Activated naive CD8-positive, alpha-beta T cell treated with anti-CD3 and anti-CD28 coated beads, Interleukin-2, amount 50 U/mL, for 16 hours (primary cell): Measurements from ENCODE around the gene ZBTB2.
A peak's percentile ranks its signal among the peaks of the same experiment; 100 is the strongest.
"Not testable (repeated sequence)": the region's sequence is repeated elsewhere in the genome, so short reads cannot be mapped to it uniquely, and the experiment has no call there.

Source experiments
- DNase-seq: peaks from one replicate; pipeline ENCODE4 v3.0.0-alpha.2; 2020; ENCODE audit warnings: low read depth, low spot score

ZBTB2 gene

GRCh38 chr6:151330130-151330696 is 61.1 kb downstream of the ZBTB2 start:
- no peak for DNase-seq

GRCh38 chr6:151327101-151327500 is 64.3 kb downstream of the ZBTB2 start:
- DNase-seq = no peak

- DNase-seq = no peak
These were observed 65.1 kb downstream of the ZBTB2 start for GRCh38 chr6:151326116-151326825.

DNA sequence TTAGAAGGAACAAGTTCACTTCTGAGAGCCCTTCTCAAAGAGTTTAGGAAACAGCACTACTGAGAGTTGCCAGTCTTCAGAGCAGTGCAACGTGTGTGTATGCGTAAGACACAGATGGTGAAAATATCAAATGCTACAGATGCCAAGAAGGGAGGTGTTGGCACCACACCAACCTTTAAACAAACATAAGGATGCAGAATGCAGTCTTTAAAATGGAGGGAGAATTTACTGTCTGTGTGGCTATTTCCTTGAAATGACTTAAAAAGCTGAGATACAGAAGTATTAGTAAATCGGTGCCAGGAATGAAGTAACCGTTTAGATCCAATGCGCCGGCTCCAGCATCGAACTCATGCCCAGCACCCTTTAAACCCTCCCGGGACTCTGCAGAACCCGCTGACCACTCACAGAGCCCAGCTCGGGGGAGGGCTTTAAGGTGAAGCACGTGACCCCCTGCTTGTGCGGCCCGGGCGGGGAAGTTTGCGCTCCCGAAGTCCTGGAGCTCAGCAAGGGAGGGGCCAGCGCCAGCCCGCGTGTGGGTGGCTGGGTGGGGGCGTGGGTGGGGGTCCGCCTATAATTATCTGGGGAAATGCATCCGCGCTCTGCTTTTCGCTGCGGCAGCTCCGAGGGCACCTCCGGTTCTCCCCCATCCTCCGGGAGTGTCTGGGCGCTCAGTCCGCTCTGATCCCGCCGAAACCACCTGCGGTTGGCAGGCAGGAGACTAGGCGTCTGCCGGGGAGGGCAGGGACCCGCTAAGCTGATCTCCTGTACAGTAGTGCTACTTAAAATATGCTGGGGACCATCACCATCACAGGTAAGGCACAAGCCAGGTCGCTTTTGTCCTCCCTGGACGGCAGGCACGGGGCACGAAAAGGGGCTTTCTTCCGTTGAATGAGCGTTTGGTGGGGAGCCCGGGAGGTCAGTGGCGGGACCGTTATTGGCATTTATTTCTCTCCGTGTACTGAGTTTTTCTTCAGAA is 66.0 kb downstream of the ZBTB2 start:
- DNase-seq = no peak

GRCh38 chr6:151324488-151324825 is 66.9 kb downstream of the ZBTB2 start:
- DNase-seq = no peak

GRCh38 chr6:151323791-151324487 is 67.4 kb downstream of the ZBTB2 start:
- peak; percentile 48 for DNase-seq

DNA sequence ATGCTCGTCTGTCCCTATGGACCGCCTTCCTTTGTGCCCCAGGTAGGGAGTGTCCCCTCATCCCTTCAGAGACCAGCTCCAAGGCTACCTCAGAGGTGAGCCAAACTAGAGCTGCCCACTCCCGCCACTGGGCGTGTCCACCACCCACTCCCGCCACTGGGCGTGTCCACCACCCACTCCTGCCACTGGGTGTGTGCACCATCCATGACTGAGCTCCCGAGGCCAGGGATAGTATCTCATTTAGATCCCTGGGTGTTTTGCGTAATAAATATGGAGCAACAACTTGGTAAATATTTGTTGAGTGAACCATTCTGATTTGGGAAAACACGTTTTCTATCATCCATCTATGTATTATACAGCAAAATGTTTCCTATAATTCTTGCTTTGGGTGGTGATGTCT is 68.8 kb downstream of the ZBTB2 start:
- DNase-seq = no peak

DNA sequence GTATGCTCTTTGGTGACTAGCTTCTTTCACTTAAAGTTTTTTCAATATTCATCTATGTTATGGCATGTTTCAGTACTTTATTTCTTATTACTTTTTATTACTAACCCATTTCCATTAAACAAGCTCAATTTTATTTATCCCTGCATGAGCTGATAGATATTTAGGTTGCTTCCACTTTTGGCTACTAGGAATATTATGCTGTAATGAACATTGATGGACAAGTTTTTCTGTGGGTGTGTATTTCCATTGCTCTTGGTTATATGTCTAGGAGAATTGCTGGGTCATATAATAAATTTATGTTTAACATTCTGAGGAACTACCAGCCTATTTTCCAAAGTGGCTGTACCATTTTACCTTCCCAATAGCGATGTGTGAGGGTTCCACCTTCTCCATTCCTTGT is 69.9 kb downstream of the ZBTB2 start:
- no peak for DNase-seq

- no peak for DNase-seq
These were observed 71.2 kb downstream of the ZBTB2 start for GRCh38 chr6:151320140-151320539.

DNA sequence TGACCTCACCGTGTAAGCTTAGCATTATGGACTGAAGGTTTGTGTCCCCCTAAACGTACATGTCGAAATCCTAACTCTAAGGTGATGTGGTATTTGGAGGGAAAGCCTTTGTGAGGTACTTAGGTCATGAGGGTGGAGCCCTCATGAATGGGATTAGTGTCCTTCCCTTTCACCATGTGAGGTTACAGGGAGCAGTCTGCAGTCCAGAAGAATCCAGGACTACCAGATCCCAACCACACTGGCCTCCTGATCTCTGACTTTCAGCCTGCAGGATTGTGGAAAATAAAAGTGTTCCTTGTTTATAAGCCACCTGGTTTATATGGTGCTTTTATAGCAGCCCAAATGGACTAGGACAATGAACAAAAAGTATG is 73.4 kb downstream of the ZBTB2 start:
- no peak for DNase-seq

DNA sequence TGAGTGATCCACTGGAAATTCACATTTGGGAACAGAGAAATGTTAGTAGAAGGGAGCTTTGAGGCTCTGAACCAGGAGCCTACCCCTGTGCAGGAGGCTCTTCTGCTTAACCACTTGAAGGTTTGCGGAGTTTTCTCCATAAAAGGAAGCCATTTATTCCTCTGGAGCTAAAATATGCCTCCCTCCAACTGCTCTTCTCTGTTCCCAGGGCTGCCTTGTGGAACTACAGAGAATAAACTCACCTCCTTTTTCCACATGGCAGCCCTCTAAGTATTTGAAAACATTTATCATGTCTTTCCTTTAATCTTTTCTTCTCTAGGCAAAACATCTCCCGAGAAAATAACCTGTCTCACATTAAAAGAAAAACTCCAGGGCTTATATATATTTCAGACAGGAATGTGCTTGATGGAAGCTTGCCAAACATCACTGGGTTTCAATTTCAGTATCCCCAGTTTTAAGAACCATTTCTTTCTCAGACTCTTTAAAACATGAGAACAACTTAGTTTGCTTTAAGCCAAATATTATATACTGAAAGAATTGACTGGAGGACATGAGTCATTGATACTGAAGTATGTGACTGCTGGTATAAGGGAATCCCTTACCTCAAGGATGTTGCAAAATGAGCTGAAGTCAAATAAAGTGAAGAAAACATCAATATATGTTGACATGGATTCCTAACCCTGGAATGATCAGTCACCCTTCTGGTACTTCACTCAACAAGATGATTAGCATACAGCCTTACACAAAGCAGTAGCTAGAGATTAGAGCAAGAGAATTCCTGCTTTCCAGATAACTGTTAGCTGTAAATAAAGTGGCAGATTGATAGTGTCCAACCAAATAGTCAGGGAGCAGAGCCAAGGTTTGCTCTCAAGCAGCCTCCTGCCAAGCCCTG is 74.0 kb downstream of the ZBTB2 start:
- no peak for DNase-seq

DNA sequence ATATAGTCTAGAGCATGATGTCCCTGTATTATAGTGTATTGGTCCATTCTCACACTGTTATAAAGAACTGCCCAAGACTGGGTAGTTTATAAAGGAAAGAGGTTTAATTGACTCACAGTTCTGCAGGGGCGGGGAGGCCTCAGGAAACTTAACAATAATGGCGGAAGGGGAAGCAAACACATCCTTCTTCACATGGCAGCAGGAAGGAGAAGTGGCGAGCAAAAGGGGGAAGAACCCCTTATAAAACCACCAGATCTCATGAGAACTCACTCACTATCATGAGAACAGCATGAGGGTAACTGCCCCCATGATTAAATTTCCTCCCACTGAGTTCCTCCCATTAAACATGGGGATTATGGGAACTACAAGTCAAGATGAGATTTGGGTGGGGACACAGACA is 75.7 kb downstream of the ZBTB2 start:
- DNase-seq = not testable (repeated sequence)
